ENCODE data around the gene SP9.
"Not testable (repeated sequence)": the region's sequence is repeated elsewhere in the genome, so short reads cannot be mapped to it uniquely, and the experiment has no call there.

The SP9 gene

DNA sequence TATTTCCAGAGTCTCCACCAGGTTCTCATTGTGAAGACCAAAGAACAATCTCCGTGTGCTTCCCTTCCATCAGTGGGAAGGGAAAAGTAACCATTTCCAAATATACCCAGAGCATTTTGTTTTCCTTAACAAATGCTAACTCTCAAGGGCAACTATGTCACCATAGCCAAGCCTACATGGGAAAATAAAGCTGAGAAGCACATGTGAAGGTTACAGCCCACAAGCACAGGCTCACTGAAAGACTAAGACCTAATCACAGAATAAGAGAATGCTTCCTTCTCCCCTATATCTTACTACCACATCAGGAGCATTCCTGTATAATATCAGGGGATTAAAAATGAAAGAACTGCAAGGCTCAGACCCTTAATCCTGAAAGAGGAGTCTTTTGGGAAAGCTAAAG is 28.2 kb downstream of the SP9 start:
- POLR2A ChIA-PET (ENCODE audit: low non-redundant PET), result no interaction called here
- CTCF ChIA-PET, result interaction anchor here (1.2 kb wide), 2 partner anchors 13 to 18 kb away, joined by 3 to 8 read pairs; no protein-coding TSS in a partner anchor
- DNase-seq (ENCODE audit: low spot score), result no peak
- TF ChIP-seq, protein P1, sequence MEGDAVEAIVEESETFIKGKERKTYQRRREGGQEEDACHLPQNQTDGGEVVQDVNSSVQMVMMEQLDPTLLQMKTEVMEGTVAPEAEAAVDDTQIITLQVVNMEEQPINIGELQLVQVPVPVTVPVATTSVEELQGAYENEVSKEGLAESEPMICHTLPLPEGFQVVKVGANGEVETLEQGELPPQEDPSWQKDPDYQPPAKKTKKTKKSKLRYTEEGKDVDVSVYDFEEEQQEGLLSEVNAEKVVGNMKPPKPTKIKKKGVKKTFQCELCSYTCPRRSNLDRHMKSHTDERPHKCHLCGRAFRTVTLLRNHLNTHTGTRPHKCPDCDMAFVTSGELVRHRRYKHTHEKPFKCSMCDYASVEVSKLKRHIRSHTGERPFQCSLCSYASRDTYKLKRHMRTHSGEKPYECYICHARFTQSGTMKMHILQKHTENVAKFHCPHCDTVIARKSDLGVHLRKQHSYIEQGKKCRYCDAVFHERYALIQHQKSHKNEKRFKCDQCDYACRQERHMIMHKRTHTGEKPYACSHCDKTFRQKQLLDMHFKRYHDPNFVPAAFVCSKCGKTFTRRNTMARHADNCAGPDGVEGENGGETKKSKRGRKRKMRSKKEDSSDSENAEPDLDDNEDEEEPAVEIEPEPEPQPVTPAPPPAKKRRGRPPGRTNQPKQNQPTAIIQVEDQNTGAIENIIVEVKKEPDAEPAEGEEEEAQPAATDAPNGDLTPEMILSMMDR (conservative IDR thresholded peaks at IDR 0.05; ENCODE audit: low read depth), result no peak
- no peak overlapping the region for H3K27ac ChIP-seq

DNA sequence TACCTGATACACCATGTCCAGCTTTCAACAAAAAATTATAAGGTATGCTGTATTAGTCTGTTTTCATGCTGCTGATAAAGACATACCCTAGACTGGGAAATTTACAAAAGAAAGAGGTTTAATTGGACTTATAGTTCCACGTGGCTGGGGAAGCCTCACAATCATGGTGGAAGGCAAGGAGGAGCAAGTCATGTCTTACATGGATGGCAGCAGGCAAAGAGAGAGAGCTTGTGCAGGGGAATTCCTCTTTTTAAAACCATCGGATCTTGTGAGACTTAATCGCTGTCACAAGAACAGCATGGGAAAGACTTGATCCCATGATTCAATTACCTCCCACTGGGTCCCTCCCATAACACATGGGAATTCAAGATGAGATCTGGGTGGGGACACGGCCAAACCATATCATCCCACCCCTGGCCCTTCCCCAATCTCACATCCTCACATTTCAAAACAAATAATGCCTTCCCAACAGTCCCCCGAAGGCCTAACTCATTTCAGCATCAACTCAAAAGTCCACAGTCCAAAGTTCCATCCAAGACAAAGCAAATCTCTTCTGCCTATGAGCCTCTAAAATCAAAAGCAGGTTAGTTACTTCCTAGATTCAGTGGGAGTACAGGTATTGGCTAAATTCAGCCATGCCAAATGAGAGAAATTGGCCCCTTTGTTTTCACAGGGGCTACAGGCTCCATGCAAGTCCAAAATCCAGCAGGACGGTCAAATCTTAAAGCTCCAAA is 28.9 kb downstream of the SP9 start:
- H3K27ac ChIP-seq; POLR2A ChIA-PET (ENCODE audit: low non-redundant PET); DNase-seq (ENCODE audit: low spot score): not testable (repeated sequence)
- CTCF ChIA-PET, result interaction anchor here (0.6 kb wide), 1 partner anchor 9 kb away, joined by 4 read pairs; no protein-coding TSS in a partner anchor

DNA sequence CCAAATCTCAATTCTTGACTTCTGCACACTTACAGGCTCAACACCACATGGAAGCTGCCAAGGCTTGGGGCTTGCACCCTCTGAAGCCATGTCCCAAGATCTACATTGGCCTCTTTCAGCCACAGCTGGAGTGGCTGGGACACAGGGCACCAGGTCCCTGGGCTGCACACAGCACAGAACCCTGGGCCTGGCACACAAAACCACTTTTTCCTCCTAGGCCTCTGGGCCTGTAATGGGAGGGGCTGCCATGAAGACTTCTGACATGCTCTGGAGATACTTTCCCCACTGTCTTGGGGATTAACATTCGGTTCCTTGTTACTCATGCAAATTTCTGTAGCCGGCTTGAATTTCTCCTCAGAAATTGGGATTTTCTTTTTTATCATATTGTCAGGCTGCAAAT is 29.9 kb downstream of the SP9 start:
- ChIA-PET POLR2A (ENCODE audit: low non-redundant PET) (no interaction called here), CTCF (no interaction called here)
- no peak overlapping the region for H3K27ac ChIP-seq
- DNase-seq (ENCODE audit: low spot score), result no peak
- TF ChIP-seq, protein P1 (conservative IDR thresholded peaks at IDR 0.05; ENCODE audit: low read depth), result no peak

DNA sequence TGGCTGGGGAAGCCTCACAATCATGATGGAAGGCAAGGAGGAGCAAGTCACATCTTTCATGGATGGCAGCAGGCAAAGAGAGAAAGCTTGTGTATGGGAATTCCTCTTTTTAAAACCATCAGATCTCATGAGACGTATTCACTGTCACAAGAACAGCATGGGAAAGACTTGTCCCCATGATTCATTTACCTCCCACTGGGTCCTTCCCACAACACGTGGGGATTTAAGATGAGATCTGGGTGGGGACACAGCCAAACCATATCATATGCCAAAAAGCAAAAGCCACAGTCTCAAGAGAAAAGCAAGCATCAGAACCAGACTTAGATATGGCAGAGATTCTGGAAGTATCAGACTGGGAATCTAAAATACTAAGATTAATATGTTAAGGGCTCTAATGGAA is 30.8 kb downstream of the SP9 start:
- no peak overlapping the region for H3K27ac ChIP-seq
- DNase-seq (ENCODE audit: low spot score), result no peak
- CTCF ChIA-PET, result no interaction called here
- POLR2A ChIA-PET (ENCODE audit: low non-redundant PET), result no interaction called here
- TF ChIP-seq, protein P1 (conservative IDR thresholded peaks at IDR 0.05; ENCODE audit: low read depth), result no peak

DNA sequence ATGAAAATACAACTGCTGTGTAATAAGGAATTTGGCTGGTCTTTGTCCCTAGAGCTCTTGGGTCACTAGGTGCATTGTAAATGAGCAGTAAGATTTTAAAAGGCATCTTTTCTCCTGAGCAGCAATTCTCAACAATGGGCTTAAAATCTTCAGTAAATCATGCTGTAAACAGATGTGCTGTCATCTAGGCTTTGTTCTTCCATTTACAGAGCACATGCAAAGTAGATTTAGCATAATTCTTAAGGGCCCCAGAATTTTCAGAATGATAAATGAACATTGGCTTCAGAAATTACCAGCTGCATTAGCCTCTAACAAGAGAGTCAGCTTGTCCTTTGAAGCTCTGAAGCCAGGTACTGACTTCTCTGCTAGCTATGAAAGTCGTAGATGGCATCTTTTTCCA is 33.9 kb downstream of the SP9 start:
- DNase-seq (ENCODE audit: low spot score), result no peak
- POLR2A ChIA-PET (ENCODE audit: low non-redundant PET), result no interaction called here
- TF ChIP-seq, protein P1 (conservative IDR thresholded peaks at IDR 0.05; ENCODE audit: low read depth), result no peak
- no peak overlapping the region for H3K27ac ChIP-seq
- CTCF ChIA-PET, result no interaction called here

DNA sequence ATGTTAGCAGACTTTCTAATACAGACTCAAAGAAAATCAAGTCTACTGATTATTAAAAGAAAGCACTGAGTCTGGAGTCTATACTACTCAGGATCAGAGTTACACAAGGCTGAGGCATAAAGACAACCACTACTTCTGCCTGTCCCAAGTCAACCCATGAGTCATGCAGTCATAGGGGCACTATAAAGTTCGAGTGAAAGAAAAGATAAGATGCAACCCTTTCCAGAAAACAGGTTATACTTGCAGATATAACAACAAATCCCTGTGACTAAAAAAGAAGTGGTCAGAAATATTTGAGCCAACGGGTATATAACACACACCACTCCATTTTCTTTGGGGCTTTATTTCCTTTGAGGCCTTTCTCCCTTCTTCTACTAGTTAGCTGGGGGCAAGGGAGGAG is 42.2 kb downstream of the SP9 start:
- ChIA-PET CTCF (no interaction called here), POLR2A (ENCODE audit: low non-redundant PET) (no interaction called here)
- H3K27ac ChIP-seq, result no peak overlapping the region
- TF ChIP-seq, protein P1 (conservative IDR thresholded peaks at IDR 0.05; ENCODE audit: low read depth), result no peak
- DNase-seq (ENCODE audit: low spot score), result no peak

DNA sequence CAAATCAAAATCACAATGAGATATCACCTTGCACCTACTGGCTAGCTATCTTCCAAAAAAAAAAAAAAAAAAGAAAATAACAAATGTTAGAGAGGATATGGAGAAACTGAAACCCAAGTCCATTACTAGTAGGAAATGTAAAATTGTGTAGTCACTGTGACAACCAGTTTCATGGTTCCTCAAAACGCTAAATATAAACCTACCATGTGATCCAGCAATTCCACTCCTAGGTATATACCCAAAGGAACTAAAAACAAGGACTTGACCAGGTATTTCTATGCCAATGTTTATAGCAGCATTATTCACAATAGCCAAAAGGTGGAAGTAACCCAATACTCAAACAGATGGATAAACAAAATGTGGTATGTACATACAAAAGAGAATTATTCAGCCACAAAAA is 49.0 kb downstream of the SP9 start:
- TF ChIP-seq, protein P1 (conservative IDR thresholded peaks at IDR 0.05; ENCODE audit: low read depth), result no peak
- CTCF ChIA-PET, result no interaction called here
- H3K27ac ChIP-seq, result no peak overlapping the region
- POLR2A ChIA-PET (ENCODE audit: low non-redundant PET), result interaction anchor here (0.6 kb wide), 2 partner anchors 38 to 167 kb away, joined by 3 to 4 read pairs; no protein-coding TSS in a partner anchor
- DNase-seq (ENCODE audit: low spot score), result no peak
